ENCODE measurements around the gene RPL27A.

- TF ChIP-seq POLR2A (IDR thresholded peaks at IDR 0.05; ENCODE audit: low read depth, low read length) (no peak), POLR2AphosphoS5 (IDR thresholded peaks at IDR 0.05; ENCODE audit: low read depth, low read length) (no peak), PAX5 (IDR thresholded peaks at IDR 0.05; ENCODE audit: insufficient read depth, low read length, severe bottlenecking) (no peak)
Observed at GRCh38 chr11:8709002-8709672, 26.5 kb downstream of the RPL27A start.
